ENCODE results near the gene MADD.
A peak's percentile ranks its signal among the peaks of the same experiment; 100 is the strongest.

The MADD gene

GRCh38 chr11:47359162-47359561 lies 89.2 kb downstream of the MADD start:
- no peak for DNase-seq (ENCODE audit: low spot score)

DNA sequence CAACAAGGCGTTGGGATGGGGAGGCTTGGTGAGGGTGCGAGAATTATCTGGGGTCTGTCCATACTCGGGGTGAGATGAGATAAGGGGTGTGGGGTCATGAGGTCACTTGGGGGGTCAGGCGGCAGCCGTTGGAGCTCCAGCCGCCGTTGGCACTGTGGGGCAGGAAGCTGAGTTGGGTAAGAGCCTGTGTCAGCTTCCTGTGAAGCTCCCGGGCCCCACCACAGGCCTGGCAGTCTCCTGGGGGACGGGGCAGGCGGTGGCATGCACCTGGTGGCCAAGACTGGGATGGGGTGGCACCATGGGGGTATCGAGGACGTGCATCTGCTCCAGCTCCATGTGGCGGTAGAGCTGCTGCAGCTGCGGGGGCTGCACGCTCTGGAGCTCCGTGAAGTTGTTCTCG lies 89.7 kb downstream of the MADD start:
- peak; percentile 22 for DNase-seq (ENCODE audit: low spot score)

DNA sequence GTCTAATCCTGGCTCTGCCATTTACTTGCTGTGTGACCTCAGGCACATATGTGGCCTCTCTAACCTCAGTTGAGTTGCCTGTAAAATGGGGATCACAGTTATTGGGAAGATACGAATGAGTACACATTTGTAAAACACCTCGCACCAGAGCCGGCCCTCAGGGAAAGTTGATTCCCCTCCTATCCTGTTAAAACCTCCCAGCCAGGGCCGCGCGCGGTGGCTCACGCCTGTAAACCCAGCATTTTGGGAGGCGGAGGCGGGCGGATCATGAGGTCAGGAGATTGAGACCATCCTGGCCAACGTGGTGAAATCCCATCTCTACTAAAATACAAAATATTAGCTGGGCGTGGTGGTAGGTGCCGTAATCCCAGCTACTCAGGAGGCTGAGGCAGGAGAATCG lies 90.4 kb downstream of the MADD start:
- DNase-seq (ENCODE audit: low spot score) = no peak

DNA sequence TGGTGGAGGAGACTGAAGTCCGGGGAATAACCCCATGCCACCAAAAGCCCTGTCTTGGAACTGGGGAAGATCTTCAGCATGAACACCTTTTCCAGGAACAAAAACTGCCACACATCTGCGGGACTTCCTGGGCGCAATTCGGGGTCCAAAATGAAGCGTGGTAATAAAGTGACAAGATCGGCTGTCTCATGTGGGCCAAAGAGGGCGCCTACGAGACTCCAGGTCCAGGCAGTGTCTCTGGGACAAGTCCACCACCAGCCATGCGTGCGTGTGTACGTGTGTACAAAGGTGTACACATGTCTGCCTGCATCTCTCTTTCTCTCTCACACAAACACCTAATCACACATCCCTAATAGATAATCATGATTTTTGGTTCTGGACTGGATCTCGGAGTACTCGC lies 91.5 kb downstream of the MADD start:
- no peak for DNase-seq (ENCODE audit: low spot score)

DNA sequence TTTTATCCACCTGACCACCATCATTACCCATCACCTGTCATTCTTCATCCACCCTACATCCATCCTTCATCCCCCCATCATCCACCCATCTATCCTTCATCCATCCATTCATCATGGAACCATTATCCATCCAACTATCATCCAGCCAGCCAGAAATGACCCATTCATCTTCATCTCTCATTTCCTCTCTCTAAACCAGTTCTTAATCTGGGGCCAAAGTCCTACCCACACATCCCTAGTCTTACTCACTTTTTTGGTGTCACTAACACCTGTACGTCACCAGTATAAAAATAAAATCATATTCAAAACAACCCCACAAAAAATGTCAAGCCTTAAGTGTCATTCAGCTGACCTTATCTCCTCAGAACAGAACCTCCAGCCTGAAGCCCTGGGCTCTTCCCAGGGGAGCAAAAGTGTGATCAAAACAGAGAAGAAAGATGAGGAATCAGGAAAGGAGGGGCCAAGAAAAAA lies 96.1 kb downstream of the MADD start:
- no peak for DNase-seq (ENCODE audit: low spot score)

GRCh38 chr11:47369676-47370075 lies 99.7 kb downstream of the MADD start:
- DNase-seq (ENCODE audit: low spot score) = no peak

DNA sequence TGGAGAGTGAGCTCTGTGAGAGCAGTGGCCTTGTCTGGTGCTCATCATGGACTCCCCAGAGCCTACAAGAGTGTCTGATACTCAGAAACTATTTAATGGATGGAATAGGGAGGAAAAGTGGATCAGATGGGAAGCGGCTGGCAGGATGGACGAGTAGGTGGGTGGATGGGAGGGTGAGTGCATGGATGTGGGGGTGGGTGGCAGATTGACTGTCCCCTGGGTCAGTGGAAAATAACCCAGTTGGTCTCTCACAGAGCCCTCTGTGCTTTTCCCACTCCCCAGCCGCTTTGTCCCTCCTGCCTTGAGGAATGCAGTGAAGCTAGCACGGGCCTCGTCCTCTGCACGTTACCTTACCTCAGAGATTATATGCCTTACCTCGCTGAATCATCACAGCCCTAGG lies 102.5 kb downstream of the MADD start:
- DNase-seq (ENCODE audit: low spot score) = no peak

- DNase-seq (ENCODE audit: low spot score) = peak; percentile 75
These were observed 104.2 kb downstream of the MADD start for GRCh38 chr11:47373876-47374719.

- DNase-seq (ENCODE audit: low spot score) = no peak
These were observed 104.7 kb downstream of the MADD start for GRCh38 chr11:47374720-47375019.

GRCh38 chr11:47375020-47375419 lies 105.1 kb downstream of the MADD start:
- DNase-seq (ENCODE audit: low spot score) = no peak

DNA sequence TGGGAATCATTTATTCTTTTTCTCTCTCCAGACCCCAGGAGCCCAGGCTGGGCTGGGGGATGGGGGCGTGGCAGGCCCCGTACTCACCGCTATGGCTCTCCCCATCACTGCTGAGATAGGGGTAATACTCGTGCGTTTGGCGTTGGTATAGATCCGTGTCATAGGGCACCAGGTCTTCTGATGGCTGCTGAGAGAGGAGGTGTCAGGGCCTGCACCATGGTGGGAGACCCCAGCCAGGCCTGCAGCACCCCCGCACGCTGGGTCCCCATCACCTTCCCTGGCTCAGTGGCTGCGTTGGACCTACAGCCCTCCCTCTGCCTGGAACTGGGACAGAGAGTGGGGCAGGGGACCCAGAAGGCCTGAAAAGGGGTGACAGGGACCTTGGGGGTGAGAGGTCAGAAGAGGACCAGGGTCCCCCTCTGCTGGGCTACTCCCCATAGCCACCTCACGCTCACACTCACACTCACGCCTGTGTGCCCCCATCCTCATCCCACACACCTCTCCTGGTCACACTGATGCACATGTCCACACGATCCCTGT lies 105.7 kb downstream of the MADD start:
- DNase-seq (ENCODE audit: low spot score) = no peak

GRCh38 chr11:47376107-47376524 lies 106.2 kb downstream of the MADD start:
- DNase-seq (ENCODE audit: low spot score) = no peak

- DNase-seq (ENCODE audit: low spot score) = no peak
These were observed 106.8 kb downstream of the MADD start for GRCh38 chr11:47376525-47377371.

GRCh38 chr11:47377571-47378009 lies 107.7 kb downstream of the MADD start:
- no peak for DNase-seq (ENCODE audit: low spot score)

GRCh38 chr11:47378010-47378835 lies 108.3 kb downstream of the MADD start, which contains the start of gene SPI1:
SPI1 (minus strand) TSS chr11:47378547; CDS start chr11:47378353, 194 bp downstream.
- no peak for DNase-seq (ENCODE audit: low spot score)

DNA sequence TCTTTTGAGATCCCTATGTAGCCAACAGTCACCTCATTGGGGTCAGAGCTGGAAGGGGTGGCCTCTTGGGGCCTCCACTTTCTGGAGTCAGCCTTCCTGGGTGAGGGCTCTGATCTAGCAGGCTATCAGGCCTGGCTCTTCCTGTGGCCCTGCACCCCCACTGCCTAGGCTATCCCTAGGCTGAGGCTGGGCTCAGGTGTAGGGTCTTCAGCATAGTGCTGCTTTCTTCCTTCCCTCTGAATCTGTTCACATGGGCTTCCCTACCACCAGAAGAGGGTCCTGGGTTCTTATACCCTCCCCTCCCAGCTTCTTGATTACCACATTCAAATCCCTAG lies 108.9 kb downstream of the MADD start:
- DNase-seq (ENCODE audit: low spot score) = no peak

GRCh38 chr11:47379317-47379716 lies 109.4 kb downstream of the MADD start:
- DNase-seq (ENCODE audit: low spot score) = no peak

Data from kidney capillary endothelial cell (primary cell).